Eye (tissue), 1 donor: ENCODE measurements around the gene MORN2.

Source experiments
- DNase-seq: peaks from one replicate; pipeline ENCODE4 v3.0.0-alpha.2; 2015

Gene MORN2

GRCh38 chr2:38892819-38893218 lies 17.0 kb downstream of the MORN2 start:
- no peak for DNase-seq

GRCh38 chr2:38898256-38898655 lies 22.5 kb downstream of the MORN2 start:
- DNase-seq: no peak

- no peak for DNase-seq
Measured at GRCh38 chr2:38900726-38901125, 24.9 kb downstream of the MORN2 start.

- DNase-seq: no peak
Measured at GRCh38 chr2:38905251-38905650, 29.5 kb downstream of the MORN2 start.

- no peak for DNase-seq
Measured at GRCh38 chr2:38907242-38907641, 31.5 kb downstream of the MORN2 start.

- DNase-seq: no peak
Measured at GRCh38 chr2:38907743-38908562, 32.2 kb downstream of the MORN2 start.

GRCh38 chr2:38909872-38910271 lies 34.1 kb downstream of the MORN2 start:
- no peak for DNase-seq

GRCh38 chr2:38911191-38911590 lies 35.4 kb downstream of the MORN2 start:
- DNase-seq: no peak

- DNase-seq: no peak
Measured at GRCh38 chr2:38912619-38913018, 36.8 kb downstream of the MORN2 start.

GRCh38 chr2:38922389-38922788 lies 46.6 kb downstream of the MORN2 start:
- DNase-seq: no peak

- DNase-seq: no peak
Measured at GRCh38 chr2:38922902-38923301, 47.1 kb downstream of the MORN2 start.

- no peak for DNase-seq
Measured at GRCh38 chr2:38925982-38926381, 50.2 kb downstream of the MORN2 start.

- DNase-seq: no peak
Measured at GRCh38 chr2:38930600-38930999, 54.8 kb downstream of the MORN2 start.
